IPS-NIHi7 (cell line): ENCODE data around the gene RPS15A.
"Not testable (repeated sequence)": the region's sequence is repeated elsewhere in the genome, so short reads cannot be mapped to it uniquely, and the experiment has no call there.

Source experiments
- DNase-seq: peaks from one replicate; pipeline ENCODE4 v3.0.0; 2012; ENCODE audit warnings: mixed read lengths; ENCODE audit errors: extremely low spot score

RPS15A gene

GRCh38 chr16:18797746-18798145 lies 7.6 kb upstream of the RPS15A start:
- DNase-seq: no peak

- no peak for DNase-seq
Measured at GRCh38 chr16:18796377-18796776, 6.2 kb upstream of the RPS15A start.

- no peak for DNase-seq
Measured at GRCh38 chr16:18792836-18793433, 2.8 kb upstream of the RPS15A start.

GRCh38 chr16:18789515-18789849 lies 652 bp downstream of the RPS15A start:
- DNase-seq: no peak

- no peak for DNase-seq
Measured at GRCh38 chr16:18788828-18789514, 1.2 kb downstream of the RPS15A start.

GRCh38 chr16:18784917-18785623 lies 5.1 kb downstream of the RPS15A start:
- DNase-seq: no peak

- DNase-seq: no peak
Measured at GRCh38 chr16:18783430-18784341, 6.4 kb downstream of the RPS15A start.

- DNase-seq: no peak
Measured at GRCh38 chr16:18782697-18783429, 7.3 kb downstream of the RPS15A start.

GRCh38 chr16:18781232-18781631 lies 8.9 kb downstream of the RPS15A start:
- DNase-seq: not testable (repeated sequence)

GRCh38 chr16:18780460-18781026 lies 9.6 kb downstream of the RPS15A start:
- not testable (repeated sequence) for DNase-seq

GRCh38 chr16:18777664-18778063 lies 12.5 kb downstream of the RPS15A start:
- DNase-seq: not testable (repeated sequence)

- not testable (repeated sequence) for DNase-seq
Measured at GRCh38 chr16:18776334-18776733, 13.8 kb downstream of the RPS15A start.

- not testable (repeated sequence) for DNase-seq
Measured at GRCh38 chr16:18774651-18775050, 15.5 kb downstream of the RPS15A start.

- DNase-seq: not testable (repeated sequence)
Measured at GRCh38 chr16:18772171-18772570, 18.0 kb downstream of the RPS15A start.

- DNase-seq: not testable (repeated sequence)
Measured at GRCh38 chr16:18770336-18770962, 19.7 kb downstream of the RPS15A start.

- not testable (repeated sequence) for DNase-seq
Measured at GRCh38 chr16:18767217-18767616, 22.9 kb downstream of the RPS15A start.

- not testable (repeated sequence) for DNase-seq
Measured at GRCh38 chr16:18762713-18763112, 27.4 kb downstream of the RPS15A start.

GRCh38 chr16:18759598-18760520 lies 30.3 kb downstream of the RPS15A start:
- DNase-seq: not testable (repeated sequence)

- not testable (repeated sequence) for DNase-seq
Measured at GRCh38 chr16:18757960-18758660, 32.0 kb downstream of the RPS15A start.
